Stomach smooth muscle (tissue), 2 donors: ENCODE data around the gene VASP.

ENCODE experiments used
- H3K27ac ChIP-seq: one replicate; pipeline ENCODE4 v1.7.0; 2013; ENCODE audit warnings: mild to moderate bottlenecking, low read length, inconsistent platforms
- H3K27me3 ChIP-seq, 2 donors: one replicate each; pipeline ENCODE4 v1.7.0; 2013; ENCODE audit warnings: low read length in 2 of 2; ENCODE audit not compliant: insufficient read depth in 2 of 2, control insufficient read depth in 1 of 2
- H3K36me3 ChIP-seq, 2 donors: one replicate each; pipeline ENCODE4 v1.7.0; 2013; ENCODE audit warnings: low read length in 2 of 2; ENCODE audit not compliant: control insufficient read depth in 2 of 2, insufficient read depth in 2 of 2
- H3K4me1 ChIP-seq: one replicate; pipeline ENCODE4 v1.7.0; 2013; ENCODE audit warnings: low read length; ENCODE audit not compliant: control insufficient read depth, insufficient read depth
- H3K4me3 ChIP-seq, 2 donors: one replicate each; pipeline ENCODE4 v1.7.0; 2013; ENCODE audit warnings: low read length in 2 of 2
- H3K9ac ChIP-seq, 2 donors: one replicate each; pipeline ENCODE4 v1.7.0; 2013; ENCODE audit warnings: low read length in 2 of 2, mild to moderate bottlenecking in 1 of 2
- H3K9me3 ChIP-seq, 2 donors: one replicate each; pipeline ENCODE4 v1.7.0; 2013; ENCODE audit warnings: low read length in 2 of 2; ENCODE audit not compliant: control insufficient read depth in 2 of 2
- donor health status: healthy.
- donor health status: Pancreatic carcinoma.

VASP gene

DNA sequence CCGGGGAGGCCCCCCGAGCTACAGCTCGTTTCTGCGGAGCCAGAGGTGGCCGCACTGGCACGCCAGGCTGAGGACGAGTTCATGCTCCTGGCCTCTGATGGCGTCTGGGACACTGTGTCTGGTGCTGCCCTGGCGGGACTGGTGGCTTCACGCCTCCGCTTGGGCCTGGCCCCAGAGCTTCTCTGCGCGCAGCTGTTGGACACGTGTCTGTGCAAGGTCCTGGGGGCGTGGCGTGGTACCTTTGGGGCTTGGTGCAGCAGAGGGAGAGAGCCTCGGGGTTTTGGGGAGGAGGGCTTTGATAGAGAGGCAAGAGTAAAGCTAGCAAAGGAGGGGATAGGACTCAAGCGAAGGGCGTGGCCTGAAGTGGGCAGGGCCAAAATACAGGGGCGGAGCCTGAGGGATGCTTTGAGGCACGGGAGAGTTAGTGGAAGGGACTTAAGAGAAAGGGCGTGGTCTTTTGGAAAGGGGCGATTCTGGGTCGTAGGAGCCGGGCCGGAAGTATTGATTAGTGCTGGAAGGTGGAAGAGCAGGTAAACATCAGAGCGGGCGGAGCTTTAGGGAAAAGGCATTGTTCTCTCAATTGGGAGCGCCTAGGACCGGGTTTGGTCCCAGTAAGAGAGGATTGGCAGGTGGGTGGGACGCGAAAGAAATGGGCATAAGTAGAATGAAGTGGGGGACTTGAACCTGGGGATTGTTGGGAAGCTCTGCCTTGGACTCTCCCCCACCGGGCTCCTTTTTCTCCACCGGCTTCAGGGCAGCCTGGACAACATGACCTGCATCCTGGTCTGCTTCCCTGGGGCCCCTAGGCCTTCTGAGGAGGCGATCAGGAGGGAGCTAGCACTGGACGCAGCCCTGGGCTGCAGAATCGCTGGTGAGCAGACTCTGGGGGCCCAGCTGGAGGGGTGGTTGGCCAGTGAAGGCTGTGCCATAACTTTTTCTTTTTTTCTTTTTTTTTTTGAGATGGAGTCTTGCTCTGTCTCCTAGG lies 7.8 kb upstream of the VASP start:
- Histone ChIP-seq H3K27ac (no peak overlapping the region), H3K9ac (no peak overlapping the region), H3K27me3 (peaks cover 18 to 29% of the 10 kb centered on the region in 2 donors), H3K9me3 (no peaks in the 10 kb centered on the region), H3K4me1 (peaks cover 29% of the 10 kb centered on the region), H3K36me3 (no peaks in the 10 kb centered on the region), H3K4me3 (peak overlapping the region in 1 of 2 donors; percentile 15)

DNA sequence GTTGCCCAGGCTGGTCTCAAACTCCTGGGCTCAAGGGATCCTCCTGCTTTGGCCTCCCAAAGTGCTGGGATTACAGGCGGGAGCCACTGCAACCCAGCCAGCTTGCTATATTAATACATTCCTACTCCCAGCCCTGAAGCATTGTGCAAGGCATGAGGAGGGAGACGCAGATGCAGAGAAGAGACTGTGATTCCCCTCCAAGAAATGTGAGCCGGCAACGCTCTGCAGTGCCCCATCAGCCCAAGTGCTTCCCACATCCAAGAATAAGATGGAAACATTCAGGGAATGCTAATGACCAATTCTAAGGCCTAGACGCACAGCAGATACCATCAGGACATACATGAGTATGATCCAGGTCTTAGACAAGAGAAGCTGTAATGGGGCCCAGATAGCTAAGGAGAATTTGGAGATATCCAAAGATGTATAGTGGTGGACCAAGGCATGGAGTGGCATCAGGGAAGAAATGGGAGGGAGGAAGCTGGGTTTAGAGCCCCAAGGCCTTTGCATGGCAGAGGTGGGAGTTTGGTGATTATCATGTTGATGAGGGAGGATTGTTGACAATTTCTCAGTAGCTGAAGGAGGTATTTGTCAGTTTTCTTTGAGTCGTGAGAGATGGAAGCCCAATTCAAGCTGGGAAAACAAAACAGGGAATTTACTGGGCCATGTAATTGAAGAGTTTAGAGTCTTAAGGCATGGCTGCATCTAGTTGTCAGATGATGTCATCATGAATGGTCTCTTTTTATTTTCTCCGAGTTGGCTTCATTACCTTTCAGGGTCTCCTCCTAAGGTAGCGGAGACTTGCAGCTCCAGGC lies 6.2 kb upstream of the VASP start:
- Histone ChIP-seq H3K9me3 (no peaks in the 10 kb centered on the region), H3K27me3 (peaks cover 11 to 22% of the 10 kb centered on the region in 2 donors), H3K27ac (no peak overlapping the region), H3K4me1 (peaks cover 27% of the 10 kb centered on the region), H3K9ac (no peak overlapping the region), H3K36me3 (no peaks in the 10 kb centered on the region), H3K4me3 (no peak overlapping the region)

DNA sequence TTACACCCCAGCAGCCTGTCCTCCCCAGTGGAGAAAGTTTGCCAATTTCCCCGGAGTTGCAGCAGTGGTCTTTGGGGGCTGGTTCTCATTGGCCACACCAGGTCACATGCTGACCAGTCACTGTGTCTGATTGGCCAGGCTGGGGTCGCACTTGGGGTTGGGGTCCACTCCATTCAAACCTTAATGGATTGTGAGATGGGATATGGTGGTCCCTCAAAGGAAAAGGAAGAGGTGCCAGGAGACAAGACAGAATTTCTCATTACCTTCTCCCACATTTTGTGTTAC lies 5.6 kb upstream of the VASP start:
- Histone ChIP-seq H3K36me3 (no peaks in the 10 kb centered on the region), H3K4me3 (no peak overlapping the region), H3K27me3 (peaks cover 11 to 21% of the 10 kb centered on the region in 2 donors), H3K4me1 (peaks cover 27% of the 10 kb centered on the region), H3K9me3 (no peaks in the 10 kb centered on the region), H3K27ac (no peak overlapping the region), H3K9ac (no peak overlapping the region)

DNA sequence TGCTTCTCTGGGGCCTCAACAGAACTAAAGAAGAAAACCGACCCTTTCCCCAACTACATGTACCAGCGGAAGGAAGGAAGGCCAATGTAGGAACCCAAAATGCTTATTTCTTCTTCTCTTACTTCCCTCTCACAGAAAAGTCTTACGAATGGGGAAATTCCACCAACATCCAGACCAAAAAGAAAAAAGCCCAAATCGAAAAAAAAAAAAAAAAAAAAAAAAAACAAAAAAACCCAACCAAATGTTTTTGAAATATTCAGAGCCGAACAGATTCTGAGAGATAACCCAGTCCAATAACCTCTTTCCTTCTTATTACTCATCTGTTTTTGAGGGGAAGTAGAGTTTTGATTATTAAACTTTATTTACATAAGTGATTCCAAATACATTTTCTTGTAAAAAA lies 5.2 kb upstream of the VASP start:
- Histone ChIP-seq H3K4me3 (no peak overlapping the region), H3K36me3 (no peaks in the 10 kb centered on the region), H3K9ac (no peak overlapping the region), H3K27me3 (peaks cover 11 to 21% of the 10 kb centered on the region in 2 donors), H3K4me1 (peaks cover 27% of the 10 kb centered on the region), H3K9me3 (no peaks in the 10 kb centered on the region), H3K27ac (no peak overlapping the region)

DNA sequence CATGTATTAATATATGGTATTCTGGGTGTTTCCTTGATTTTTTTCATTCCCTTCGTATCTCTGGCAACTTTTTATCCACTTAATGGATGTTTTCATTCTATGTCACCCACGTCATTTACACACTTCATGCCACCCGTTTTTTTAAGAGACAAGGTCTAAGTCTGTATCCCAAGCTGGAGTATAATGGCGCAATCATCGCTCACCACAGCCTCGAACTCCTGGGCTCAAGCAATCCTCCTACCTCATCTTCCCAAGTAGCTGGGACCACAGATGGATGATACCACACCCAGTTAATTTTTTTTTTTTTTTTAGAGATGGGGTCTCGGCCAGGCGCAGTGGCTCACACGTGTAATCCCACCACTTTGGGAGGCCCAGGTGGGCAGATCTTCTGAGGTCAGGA lies 3.4 kb upstream of the VASP start:
- H3K9me3 ChIP-seq, result no peaks in the 10 kb centered on the region
- H3K4me3 ChIP-seq, result no peak overlapping the region
- H3K4me1 ChIP-seq, result peaks cover 17% of the 10 kb centered on the region
- H3K36me3 ChIP-seq, result no peaks in the 10 kb centered on the region
- no peak overlapping the region for H3K9ac ChIP-seq
- H3K27ac ChIP-seq, result no peak overlapping the region
- H3K27me3 ChIP-seq, result peaks cover 6 to 9% of the 10 kb centered on the region in 2 donors

DNA sequence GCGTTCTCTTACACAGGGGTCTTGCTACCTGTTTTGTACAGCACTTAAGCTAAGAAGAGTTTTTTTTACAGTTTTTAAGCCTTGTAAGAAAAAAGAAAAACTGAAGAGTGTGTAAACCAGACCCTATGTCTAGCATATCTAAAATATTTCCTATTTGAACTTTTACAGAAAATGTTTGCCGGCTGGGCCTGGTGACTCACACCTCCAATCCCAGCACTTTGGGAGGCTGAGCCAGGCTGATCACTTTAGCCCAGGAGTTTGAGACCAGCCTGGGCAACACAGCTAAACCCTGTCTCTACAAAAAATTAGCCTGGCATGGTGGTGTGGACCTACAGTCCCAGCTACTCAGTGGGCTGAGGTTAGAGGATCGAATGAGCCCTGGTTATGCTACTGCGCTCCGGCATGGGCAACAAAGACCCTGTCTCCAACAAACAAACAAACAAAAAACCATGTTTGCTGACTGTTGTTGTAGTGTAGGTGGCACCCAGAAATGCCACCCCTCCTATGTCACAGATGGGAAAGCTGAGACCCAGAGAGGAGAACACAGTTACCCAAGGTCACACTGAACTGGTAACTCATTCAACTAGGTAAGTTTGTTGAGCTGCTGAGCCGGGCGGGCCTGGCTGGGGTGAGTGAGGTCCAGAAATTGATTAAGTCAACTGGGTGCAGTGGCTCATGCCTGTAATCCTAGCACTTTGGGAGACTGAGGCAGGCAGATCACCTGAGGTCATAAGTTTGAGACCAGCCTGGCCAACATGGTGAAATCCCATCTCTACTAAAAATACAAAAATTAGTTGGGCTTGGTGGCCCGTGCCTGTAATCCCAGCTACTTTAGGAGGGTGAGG lies 1.9 kb upstream of the VASP start:
- Histone ChIP-seq H3K36me3 (no peaks in the 10 kb centered on the region), H3K9me3 (no peaks in the 10 kb centered on the region), H3K9ac (no peak overlapping the region), H3K4me3 (no peak overlapping the region), H3K27ac (peak overlapping the region; percentile 99), H3K4me1 (peaks cover 21% of the 10 kb centered on the region), H3K27me3 (no peaks in the 10 kb centered on the region)

DNA sequence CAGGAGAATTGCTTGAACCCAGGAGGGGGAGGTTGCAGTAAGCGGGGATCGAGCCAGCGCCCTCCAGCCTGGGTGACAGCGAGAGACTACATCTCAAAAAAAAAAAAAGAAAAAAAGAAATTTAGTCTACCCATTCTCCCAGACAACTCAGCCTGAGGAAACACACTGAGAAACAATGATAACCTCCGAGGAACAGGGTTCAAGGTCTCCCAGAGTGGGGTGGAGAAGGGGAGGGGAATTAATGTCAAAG lies 1.4 kb upstream of the VASP start:
- Histone ChIP-seq H3K4me1 (peaks cover 21% of the 10 kb centered on the region), H3K9me3 (no peaks in the 10 kb centered on the region), H3K27ac (peak overlapping the region; percentile 99), H3K27me3 (no peaks in the 10 kb centered on the region), H3K4me3 (peak overlapping the region; percentile 42 to 96), H3K36me3 (no peaks in the 10 kb centered on the region), H3K9ac (peak overlapping the region; percentile 58 to 99)

DNA sequence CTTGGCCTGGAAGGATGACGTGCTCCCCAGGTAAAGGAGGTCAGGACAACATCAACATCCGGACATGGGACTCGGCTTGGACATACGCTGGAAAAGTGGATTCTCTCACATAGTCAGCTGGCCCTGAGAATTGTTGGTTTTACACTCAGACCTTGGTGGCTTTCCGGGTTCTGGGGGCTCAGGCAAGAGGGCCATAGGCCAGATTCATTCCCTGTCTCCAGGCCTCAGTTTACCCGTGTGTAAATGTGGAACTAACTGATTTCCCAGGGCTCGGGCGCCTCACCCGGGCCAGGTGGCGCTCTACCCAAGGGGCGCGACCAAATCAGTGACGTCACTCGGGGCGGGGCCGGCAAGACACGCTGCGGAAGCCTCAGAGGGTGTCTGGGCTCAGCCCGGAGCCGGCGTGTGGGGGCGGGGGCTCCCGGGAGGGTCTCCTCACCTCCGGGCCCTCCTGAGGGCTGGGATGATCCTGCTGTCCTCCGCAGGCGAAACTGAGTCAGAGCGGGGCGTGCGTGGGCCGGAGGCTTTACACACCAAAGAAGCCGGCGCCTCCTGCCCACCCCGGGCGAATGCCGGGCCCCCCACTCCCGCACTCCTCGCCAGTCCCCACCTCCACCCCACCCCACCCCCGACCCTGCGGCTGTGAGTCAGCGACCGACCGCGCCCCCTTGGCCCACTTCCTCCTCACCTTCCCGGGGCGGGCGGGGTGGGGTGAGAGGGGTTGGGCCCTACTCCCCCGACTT lies 862 bp upstream of the VASP start:
- Histone ChIP-seq H3K9ac (peak overlapping the region; percentile 58 to 99), H3K4me3 (peak overlapping the region; percentile 89 to 96), H3K36me3 (no peaks in the 10 kb centered on the region), H3K27ac (peak overlapping the region; percentile 99), H3K4me1 (peaks cover 21% of the 10 kb centered on the region), H3K27me3 (no peaks in the 10 kb centered on the region), H3K9me3 (no peaks in the 10 kb centered on the region)

DNA sequence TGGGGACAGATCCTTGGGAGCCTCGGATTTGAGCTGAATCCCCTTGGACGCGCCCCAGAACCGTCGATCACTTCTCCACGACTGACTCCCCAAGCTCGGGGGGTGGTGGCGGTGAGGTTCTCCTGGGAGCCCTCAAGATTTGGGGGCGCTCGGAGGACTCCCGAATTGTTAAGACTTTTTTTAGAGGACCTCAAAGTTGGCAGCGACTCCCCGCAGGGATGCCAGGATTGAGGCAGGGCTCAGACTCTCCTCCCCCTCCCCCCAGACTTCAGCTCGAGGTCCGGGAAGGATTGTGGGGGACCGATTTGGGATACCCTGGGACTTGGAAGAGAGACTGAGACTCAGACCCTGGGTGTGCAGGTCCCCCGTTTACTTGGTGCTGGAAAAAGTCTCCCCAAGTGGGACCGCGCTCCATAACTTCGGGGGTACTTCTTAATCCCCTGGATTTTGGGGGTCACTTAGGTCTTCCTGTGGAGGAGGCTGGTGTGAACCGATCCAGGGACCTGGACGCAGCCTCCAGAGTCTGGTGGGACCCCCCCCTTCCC lies 665 bp downstream of the VASP start:
- Histone ChIP-seq H3K27me3 (no peaks in the 10 kb centered on the region), H3K9ac (peak overlapping the region; percentile 98 to 99), H3K27ac (peak overlapping the region; percentile 99), H3K4me1 (peaks cover 27% of the 10 kb centered on the region), H3K4me3 (peak overlapping the region; percentile 89 to 96), H3K36me3 (no peaks in the 10 kb centered on the region), H3K9me3 (no peaks in the 10 kb centered on the region)

DNA sequence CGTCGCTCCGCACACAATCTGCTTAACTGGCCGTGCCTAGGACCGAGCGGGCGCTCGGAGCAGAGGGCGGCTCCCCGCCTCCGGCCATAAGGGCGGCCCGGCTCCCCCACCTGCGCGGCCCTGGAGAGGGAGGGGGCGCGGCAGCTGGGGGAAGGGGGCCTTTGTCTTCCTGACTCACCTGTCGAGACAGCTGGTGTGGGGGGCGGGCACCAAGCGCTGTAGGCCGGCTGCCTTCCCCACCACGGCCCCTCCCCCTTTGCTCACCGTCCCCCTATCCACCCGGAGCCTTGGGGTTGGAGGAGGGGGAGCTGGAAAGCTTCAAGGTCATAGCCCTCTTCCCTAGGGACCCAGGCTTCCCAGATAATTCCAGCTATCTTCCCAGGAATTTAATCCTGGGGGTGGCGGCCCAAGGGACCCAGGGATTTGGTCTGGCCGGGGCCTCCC lies 1.2 kb downstream of the VASP start:
- H3K9ac ChIP-seq, result peak overlapping the region; percentile 98 to 99
- H3K9me3 ChIP-seq, result no peaks in the 10 kb centered on the region
- peak overlapping the region; percentile 89 to 96 for H3K4me3 ChIP-seq
- H3K27me3 ChIP-seq, result no peaks in the 10 kb centered on the region
- H3K4me1 ChIP-seq, result peaks cover 28% of the 10 kb centered on the region
- no peaks in the 10 kb centered on the region for H3K36me3 ChIP-seq
- peak overlapping the region; percentile 99 for H3K27ac ChIP-seq
